HG02759 (cell line): ENCODE data around the gene C11orf52.
"Not testable (repeated sequence)": the region's sequence is repeated elsewhere in the genome, so short reads cannot be mapped to it uniquely, and the experiment has no call there.

ENCODE experiments used
- ATAC-seq: cut with Tn5 transposase; IDR thresholded peaks from one replicate; pipeline ENCODE4 v1.9.1; 2021; ENCODE audit warnings: mild to moderate bottlenecking, moderate library complexity; ENCODE audit not compliant: unreplicated experiment

The C11orf52 gene, protein sequence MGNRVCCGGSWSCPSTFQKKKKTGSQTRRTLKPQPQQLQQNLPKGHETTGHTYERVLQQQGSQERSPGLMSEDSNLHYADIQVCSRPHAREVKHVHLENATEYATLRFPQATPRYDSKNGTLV

DNA sequence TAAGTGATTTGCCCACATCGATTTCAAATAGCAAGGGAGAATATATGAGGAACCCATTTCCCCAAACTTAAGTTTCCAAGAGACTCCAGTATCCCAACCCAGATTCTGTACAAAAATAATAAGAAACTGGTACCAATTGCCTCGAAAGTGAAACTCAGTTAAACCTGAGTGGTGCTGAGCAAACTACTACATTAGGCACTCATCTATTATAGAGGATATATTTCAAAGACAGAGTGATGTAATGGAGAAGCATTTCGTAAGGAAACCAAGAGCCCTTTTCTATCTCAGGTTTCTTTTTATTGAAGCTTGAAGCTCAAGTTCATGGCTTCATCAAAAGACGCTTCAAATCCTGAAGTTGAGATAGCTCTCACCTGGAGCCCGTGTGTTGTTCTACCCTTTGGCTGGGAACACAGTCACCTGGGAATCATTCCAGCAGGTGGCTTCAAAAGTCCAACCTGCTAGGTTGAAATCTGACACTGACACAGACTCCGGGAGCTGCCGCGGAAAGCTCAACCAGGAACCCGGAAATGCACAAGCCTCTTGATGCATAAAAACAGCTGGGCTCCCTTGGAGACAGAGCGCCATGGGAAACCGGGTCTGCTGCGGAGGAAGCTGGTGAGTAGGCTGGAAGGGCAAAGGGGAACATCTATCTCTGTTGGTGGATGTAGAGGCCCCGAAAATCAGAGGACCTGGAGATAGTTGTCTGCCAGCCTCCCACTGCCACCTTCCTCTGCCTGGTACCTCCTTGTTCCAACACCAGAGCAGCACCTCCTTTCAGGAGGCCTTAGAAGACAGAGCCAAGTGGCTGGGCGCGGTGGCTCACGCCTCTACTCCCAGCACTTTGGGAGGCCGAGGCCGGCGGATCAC lies at the start of gene C11orf52:
C11orf52 (plus strand) TSS at position 524 of the 867 bp plus-strand sequence; CDS start at position 584, 60 bp downstream.
- ATAC-seq: no peak

DNA sequence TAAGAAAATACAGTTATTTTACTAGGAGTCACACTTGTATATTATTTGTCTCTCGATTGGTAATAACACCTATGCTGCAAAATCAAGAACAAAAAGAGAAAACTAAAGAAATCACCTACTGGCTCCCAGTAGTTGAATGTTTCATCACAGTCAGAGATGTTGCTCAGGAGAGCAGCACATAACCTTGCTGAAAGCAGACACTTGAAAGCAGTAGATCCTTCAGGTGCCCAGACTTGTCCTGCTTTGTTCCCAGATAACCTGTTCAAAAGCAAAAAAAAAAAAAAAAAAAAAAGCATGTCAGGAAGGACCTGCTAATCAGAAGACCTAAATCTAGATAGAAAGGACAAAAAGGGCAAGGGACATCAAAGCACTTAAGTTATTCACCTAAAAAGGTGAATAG lies 48.6 kb upstream of the C11orf52 start:
- no peak for ATAC-seq

DNA sequence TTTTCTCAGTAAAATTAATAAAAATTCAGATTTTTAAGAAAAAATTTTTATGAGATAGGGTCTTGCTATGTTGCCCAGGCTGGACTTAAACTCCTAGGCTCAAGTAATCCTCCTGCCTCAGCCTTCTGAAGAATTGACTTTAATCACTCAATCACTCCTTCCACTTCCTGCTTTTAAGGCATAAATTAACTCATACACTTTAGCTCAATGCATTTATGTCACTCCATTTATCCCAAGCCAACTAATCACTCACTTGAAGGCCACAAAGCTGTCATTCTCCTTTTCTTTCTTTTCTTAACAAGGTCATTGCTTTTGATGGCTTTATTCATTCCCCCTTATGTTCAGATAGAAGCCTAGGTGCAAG lies 48.2 kb upstream of the C11orf52 start:
- peak; percentile 9 for ATAC-seq

DNA sequence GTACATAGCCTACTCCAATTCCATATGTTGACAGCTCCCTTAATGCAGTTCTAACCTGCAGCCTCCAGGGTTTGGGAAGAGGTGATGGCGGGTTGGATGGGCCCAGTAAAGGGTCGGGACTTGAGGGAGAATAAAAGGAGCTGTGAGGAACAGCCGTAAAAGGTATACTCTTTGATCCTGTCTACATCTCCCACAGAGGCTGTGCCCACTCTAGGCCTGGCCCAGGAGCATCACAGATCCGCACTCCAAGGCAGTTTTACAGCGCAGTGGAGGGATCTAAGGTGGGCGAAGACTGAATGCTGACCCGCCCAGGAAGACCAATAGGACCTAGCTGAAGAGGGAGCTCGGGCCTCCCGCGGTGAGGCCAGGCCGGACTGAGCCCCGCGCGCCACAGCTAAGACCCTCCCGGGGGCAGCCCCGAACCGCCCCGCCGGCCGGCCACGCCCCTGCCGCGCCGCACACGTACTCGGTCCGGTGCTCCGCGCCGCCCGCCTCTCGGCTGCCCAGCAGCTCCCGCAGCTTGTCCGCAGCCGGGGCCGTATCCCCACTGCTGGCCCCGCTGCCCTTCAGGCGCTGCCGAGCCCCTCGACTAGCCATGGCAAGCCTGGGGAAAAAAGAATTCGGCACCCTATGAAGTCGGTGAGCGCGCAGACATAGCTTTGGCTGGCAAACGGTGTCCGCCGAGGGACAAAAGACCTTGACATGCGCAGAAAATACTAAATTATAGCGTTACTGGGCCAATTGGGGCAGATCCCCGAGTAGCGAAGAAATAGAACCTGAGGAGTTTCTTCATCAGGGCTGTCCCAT lies 47.6 kb upstream of the C11orf52 start, which contains the start of gene ALG9:
ALG9 (minus strand) TSS at position 696 of the 807 bp plus-strand sequence; CDS start at position 597, 99 bp downstream.
- ATAC-seq: peak; percentile 94

DNA sequence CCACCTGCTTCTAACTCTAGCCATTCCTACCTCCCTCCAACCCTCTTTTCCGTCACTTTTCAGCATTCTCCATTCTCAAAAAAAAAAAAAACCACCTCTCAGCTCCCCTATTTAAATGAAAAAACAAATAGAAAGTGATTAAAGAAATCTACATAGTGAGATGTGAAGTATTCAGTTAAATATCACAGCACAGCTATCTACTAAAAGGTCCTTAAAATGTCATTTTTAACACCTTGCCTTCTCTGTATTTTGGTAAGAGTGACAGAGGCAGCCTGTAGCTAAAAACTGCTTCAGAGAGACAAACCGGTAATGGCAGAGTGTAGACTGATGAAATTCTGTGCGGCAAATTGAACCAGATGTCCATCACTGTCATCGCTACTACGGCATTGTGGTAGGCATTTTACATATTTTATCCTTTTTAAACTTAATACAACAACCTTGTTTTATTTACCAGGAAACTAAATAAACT lies 47.0 kb upstream of the C11orf52 start:
- no peak for ATAC-seq

DNA sequence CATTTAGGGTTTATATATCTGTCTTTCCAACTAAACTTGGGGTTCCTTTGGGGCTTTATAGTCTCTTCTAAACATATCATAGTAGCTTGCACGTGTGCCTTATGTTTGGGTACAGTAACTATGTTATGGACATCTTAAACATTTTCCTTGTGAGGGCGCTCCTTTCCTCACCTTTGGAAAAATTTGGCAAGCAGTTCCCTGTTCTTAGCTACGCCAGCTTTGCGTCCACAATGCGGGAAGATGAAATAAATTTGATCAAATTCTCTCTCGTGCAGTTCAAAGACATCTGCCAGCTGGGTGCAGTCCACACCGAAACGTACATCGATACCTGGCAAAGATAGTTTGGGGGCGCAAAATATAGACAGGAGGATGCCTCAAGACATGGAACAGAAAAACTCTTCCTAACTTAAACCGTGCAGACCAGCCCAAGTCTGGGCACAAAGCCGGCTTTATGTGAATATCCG lies 40.3 kb upstream of the C11orf52 start:
- ATAC-seq: peak; percentile 16

DNA sequence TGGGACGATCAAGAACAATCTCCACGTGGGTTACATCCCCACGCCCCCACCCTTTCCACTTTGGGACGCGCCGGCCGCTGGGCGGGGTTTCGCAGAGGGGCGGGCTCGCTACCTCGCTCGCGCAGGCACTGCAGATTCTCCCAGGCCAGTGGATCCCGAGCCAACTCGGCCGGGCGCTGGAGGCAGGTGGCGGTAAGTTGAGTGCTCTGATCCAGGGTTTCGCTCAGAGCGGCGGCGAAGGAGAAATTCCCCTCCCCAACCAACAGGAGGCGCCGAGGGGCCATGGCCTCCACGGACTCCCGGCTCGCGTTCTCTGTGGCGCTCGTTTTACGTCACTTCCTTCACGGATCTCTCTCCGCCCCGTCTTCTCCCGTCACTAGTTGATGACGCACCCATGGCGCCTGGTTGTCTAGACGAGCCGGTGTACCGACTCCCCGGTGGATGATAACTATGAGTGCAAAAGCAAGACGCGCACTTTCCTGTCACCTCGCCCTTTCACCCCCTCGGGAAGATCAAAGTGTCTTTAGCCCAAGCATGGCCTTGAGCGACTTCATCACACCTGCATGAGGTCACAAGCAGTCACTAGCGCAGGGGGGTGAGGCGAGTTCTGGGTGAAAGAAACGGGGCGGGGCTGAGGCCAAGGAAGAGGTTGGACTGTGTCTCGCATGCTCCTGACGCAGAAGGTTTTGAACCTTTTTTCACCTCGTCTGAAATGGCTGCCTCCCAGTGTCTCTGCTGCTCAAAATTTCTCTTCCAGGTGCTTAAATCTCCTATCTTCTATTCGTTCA lies 39.7 kb upstream of the C11orf52 start, which contains the start of the genes CFAP68 and FDXACB1:
CFAP68 (plus strand) TSS at position 693 of the 788 bp plus-strand sequence; CDS start at position 713, 20 bp downstream.
FDXACB1 (minus strand) TSS at position 317 of the 788 bp plus-strand sequence; CDS start at position 284, 33 bp downstream.
- ATAC-seq: peak; percentile 92

DNA sequence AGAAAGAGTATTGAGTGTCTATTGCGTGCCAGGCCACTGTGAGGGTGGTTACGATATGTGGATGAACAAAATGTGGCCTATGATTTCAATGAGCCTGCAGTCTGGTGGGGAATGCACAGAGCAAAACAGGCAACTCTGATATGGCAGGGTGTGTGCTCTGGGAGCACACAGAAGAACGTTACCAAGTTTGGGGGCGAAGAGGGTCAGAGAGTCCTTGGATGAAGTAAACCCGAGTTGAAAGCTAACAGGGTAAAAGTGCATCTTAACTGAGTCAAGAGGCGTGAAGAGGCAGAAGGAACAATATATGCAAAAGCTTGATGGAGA lies 39.1 kb upstream of the C11orf52 start:
- peak; percentile 0 for ATAC-seq

DNA sequence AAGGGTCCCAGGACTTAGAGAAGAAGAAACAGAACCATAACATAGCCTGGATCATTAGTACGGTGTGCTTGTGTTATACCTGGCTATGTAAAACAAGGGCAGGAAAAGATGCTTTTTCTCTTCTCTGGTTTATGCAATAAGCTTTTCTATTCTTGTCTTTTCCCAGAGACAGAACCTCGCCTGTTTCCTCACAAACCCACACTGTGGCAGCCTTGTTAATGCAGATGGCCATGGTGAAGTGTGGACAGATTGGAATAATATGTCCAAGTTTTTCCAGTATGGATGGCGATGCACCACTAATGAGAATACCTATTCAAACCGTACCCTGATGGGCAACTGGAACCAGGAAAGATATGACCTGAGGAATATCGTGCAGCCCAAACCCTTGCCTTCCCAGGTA lies 36.5 kb upstream of the C11orf52 start:
- ATAC-seq: no peak

DNA sequence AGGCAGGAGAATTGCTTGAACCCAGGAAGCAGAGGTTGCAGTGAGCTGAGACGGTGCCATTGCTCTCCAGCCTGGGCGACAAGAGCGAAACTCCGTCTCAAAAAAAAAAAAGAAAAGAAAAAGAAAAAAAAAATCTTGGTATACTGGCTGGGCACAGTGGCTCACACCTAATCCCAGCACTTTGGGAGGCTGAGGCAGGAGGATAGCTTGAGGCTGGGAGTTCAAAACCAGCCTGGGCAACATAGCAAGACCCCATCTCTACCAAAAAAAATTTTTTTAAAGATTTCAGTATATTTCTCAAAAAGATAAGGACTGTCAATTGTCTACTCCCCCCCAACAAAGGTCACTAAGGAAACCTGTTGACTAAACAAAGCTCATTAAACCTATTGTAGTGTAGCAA lies 33.7 kb upstream of the C11orf52 start:
- not testable (repeated sequence) for ATAC-seq

DNA sequence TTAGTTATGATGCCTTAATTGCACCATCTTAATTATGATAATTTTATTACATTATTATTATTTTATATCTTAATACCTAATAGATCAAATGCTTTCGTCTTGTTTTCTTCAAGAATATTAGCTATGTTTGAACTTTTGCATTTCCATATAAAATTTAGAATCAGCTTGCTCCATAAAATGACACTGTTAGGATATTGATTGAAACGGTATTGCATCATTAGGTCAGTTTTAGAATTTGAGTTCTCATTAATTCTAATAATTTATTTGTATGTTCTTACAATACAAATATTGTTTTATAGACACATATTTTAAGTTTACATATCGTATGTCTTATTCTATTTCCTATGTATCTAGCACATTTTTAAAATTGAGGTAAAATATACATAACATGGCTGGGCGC lies 32.7 kb upstream of the C11orf52 start:
- ATAC-seq: no peak

DNA sequence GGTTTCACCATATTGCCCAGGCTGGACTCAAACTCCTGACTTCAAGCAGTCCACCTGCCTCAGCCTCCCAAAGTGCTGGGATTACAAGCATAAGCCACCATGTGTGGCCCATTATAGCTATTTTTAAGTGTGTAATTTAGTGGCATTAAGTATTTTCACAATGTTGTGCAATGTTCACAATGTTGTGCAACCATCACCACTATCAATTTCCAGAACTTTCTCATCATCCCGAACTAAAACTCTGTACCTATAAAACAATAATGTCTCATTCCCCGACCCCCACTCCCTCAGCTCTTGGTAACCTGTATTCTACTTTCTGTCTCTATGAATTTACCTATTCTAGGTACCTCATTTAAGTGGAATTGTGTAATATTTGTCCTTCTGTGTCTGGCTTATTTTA lies 31.9 kb upstream of the C11orf52 start:
- no peak for ATAC-seq

DNA sequence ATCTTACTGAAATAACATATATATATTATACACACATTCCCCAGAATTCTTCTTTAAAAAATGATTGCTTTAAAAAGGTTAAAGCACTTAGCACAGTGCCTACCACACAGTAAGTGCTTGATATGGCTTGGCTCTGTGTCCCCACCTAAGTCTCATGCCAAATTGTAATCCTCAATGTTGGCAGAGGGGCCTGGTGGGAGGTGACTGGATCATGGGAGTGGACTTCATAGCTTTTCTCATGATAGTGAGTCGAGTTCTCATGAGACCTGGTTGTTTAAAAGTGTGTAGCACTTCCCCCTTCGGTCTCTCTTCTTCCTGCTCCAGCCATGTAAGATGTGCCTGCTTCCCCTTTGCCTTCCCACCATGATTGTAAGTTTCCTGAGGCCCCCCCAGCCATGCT lies 13.3 kb upstream of the C11orf52 start:
- ATAC-seq: no peak

DNA sequence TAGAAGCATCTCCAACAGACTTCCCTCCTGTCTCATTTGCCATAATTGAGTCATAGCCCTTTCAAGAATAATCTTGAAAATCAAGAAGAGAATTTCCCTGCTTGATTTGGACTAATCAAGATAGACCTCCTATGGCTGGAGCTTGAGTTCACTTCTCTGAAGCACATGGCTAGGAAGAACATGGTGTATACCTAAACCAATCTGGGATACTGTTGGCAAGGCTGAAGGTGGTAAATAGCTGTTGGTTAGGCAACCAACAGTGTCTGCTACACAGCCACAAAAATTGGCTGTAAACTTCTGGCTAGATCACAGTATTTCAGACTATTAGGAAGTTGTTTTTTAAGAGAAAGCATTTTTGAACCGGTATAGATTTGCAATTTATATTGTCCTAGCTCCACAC lies 12.0 kb upstream of the C11orf52 start:
- no peak for ATAC-seq

DNA sequence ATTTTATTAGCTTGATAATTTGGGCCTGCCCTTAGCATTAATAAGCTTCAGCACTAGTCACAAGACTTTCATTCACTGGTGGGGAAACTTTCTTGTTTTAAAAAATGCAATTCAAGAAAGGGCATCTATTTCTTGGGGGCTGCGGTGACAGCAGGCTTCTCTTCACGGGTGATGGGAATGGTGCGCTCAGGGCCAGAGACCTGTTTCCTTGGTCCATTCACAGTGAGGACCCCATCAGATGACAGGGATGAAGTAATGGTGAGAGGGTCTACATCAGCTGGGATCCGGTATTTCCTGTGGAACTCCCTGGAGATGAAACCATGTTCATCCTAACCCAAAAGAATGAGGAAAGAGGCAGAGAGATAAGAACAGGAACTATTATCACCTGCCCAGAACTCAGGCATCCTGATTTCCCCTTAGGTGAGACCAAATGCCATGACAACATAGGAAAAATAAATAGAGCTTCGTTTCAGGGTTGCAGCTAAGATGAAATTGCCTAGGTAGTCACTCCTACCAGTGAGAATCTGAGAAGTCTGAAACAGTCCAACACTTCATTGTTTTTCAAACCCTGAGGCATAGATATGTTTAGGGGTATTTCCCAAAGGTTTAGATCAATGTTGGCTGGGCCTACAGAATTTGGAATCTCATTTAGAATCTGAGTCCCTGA lies 9.9 kb upstream of the C11orf52 start:
- no peak for ATAC-seq

DNA sequence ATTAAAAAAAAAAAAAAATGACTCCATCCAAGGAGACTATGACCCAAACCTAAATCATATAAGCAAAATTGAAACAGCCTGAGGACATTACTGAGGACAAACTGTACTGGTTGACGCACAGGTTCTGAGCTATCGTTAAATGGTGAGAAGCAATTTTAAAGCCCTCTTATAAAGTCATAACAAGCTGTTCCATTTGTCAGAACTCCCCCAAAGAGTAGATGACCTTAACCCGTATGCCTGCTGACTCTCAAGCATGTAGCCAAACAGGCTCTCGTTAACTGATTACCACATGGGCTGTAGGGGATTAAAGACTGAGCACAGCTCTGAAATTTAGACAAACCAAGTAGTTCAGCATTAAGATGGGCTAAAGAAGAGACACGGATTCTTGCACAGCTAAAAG lies 9.3 kb upstream of the C11orf52 start:
- ATAC-seq: no peak

DNA sequence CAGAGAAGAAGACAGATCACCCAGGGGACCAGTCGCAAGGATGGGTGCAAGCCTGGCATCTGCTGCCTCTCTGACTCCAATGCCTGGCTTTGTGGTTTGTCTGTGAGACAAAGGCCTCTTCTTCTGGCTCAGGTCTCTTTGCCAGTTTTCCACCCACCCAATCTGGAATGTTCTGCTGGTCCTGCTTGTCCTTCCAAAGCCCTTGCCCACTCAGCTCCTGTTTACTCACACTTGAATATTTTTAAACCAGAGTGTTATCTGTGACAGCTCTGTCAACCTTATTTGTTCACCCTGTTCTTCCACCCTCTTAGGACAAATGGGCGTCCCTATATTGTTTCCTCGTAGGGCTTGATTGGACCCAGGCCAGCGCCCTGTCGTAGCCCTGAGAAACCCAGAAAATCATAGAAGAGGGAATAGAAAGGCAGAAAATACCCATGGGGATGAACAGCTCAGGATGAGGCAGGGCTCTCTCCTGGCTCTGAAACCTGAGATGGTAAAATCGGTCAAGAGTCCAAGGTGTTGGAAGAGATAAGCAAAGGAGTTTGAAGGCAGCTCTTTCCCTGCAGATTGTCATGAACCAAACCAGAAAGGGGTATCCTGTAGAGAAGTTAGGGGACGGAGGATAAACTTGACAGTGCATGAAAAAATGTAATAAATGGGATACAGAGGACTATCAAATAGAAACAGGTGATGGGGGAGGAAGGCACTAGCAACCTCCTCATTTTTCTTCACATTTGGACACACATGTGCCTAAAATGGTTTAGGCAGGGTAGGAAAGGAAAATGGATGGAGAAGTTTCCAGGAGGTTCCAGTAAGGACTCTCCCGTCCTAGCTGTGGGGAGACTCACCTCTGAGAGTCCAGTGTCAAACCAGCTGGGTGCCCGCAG lies 7.8 kb upstream of the C11orf52 start:
- ATAC-seq: no peak

DNA sequence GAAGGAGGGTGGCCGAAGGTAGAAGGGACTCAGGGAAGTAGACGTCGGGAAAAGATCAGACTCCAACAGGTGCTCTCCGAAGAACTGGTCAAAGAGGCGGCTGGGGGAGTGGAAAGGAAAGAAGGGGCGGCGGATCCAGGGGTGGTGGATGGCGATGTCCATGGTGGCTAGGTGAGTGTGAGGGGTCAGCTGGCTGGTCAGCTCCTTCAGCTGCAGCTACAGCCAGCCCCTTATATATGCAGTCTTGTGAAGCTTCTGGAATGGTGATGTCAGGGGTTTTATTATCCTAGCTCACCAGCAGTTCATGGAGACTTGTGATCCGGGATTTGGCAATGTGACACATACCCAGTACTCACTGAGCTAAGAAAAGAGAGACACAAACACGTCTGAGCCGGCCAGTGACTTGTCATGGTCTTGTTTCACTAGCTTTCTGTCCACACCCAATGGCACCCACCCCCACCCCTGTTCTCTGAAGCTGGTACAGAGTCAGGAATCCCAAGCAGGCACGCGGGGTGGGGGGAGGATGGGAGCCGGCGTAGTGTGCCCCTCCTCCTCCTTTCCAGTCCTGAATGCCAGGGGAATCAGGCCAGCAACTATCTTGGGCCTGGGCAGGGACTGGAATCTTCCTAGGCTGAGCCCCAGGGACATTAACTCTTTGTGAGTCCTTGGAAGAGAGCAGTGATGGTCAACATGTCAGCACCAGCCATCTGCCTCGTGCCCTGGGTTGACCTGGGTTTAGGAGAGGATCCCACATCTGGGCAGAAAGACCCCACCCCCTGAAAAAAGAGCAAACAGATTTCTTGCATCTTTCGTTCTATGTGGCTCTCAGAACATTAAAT lies 6.9 kb upstream of the C11orf52 start, which contains the start of gene CRYAB:
CRYAB (minus strand) TSS at position 208 of the 839 bp plus-strand sequence; CDS start at position 162, 46 bp downstream.
- no peak for ATAC-seq
